ENCODE measurements around the gene ZCCHC3.

GRCh38 chr20:334578-334977, 37.2 kb downstream of the ZCCHC3 start:
- TF ChIP-seq GATA3 (IDR thresholded peaks at IDR 0.05; ENCODE audit: low read depth, low read length) = no peak
- no peak for TF ChIP-seq GATA2 (IDR thresholded peaks at IDR 0.05; ENCODE audit: low read depth, low read length)

Measured in SH-SY5Y (cell line).